Measurements from ENCODE around the gene DPT. TPM values are rescaled to one million over a fixed set of nuclear protein-coding genes. Genes with fewer than 3 reads are reported as not detected.

Gene DPT
- total RNA-seq, 2 experiments from 2014 or later, result not detected

DNA sequence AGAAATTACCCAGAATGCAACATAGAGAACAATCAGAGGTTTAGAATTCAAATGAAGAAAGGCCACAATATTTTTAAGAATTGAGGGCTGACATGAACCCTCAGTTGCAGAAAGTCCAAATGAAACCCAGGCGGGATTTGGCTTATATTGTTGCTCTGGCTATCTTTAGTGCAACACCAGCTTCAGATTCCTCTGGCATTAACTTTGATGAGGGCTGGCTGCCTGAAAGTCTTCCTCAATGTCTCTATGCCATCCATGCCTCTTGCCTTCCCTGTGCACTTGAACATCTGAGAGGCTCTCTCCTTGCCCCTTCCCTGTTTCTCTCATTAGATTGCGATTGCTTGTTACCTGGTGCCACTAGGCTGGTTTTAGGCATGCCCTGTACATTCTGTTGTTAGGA, 31.2 kb upstream of the DPT start:
- intact Hi-C loops (cut with micrococcal nuclease), result no loop called here
- Mint-ChIP-seq H3K4me1 (ENCODE audit: low read depth) (no peaks in the 10 kb centered on the region), H3K27ac (no peak overlapping the region), H3K36me3 (ENCODE audit: low read depth) (no peaks in the 10 kb centered on the region), H3K4me3 (no peak overlapping the region), H3K9me3 (no peaks in the 10 kb centered on the region), H3K27me3 (no peaks in the 10 kb centered on the region)
- DNase-seq (no peak), ATAC-seq (no peak)
- TF ChIP-seq, protein P1, sequence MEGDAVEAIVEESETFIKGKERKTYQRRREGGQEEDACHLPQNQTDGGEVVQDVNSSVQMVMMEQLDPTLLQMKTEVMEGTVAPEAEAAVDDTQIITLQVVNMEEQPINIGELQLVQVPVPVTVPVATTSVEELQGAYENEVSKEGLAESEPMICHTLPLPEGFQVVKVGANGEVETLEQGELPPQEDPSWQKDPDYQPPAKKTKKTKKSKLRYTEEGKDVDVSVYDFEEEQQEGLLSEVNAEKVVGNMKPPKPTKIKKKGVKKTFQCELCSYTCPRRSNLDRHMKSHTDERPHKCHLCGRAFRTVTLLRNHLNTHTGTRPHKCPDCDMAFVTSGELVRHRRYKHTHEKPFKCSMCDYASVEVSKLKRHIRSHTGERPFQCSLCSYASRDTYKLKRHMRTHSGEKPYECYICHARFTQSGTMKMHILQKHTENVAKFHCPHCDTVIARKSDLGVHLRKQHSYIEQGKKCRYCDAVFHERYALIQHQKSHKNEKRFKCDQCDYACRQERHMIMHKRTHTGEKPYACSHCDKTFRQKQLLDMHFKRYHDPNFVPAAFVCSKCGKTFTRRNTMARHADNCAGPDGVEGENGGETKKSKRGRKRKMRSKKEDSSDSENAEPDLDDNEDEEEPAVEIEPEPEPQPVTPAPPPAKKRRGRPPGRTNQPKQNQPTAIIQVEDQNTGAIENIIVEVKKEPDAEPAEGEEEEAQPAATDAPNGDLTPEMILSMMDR (IDR thresholded peaks at IDR 0.05), result no peak
- POLR2A ChIA-PET, result no interaction called here
- CTCF ChIA-PET, result no interaction called here

DNA sequence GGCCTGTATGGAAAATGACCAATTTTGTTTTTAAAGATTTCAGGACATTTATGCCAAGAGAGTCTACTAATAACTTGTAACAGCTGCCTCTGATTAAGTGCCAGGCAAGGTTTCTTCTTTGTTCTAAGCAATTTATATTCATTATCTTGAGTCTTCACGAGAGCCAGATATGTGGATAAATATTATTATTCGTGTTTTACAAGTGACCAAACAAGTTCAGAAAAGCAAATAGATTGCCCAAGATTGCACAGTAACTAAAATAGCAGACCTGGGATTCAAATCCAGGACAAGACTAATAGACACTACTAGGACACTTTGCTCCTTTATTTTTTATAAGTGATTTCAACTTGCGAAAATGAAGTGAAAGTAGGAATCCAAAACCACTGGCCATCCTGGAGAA, 30.1 kb upstream of the DPT start:
- H3K36me3 Mint-ChIP-seq (ENCODE audit: low read depth), result no peaks in the 10 kb centered on the region
- H3K4me3 Mint-ChIP-seq, result no peak overlapping the region
- DNase-seq (no peak), ATAC-seq (no peak)
- no peaks in the 10 kb centered on the region for H3K4me1 Mint-ChIP-seq (ENCODE audit: low read depth)
- POLR2A ChIA-PET, result no interaction called here
- no peak overlapping the region for H3K27ac Mint-ChIP-seq
- H3K9me3 Mint-ChIP-seq, result no peaks in the 10 kb centered on the region
- intact Hi-C loops (cut with micrococcal nuclease), result no loop called here
- CTCF ChIA-PET, result no interaction called here
- TF ChIP-seq, protein P1 (IDR thresholded peaks at IDR 0.05), result no peak
- H3K27me3 Mint-ChIP-seq, result peaks cover 3% of the 10 kb centered on the region

DNA sequence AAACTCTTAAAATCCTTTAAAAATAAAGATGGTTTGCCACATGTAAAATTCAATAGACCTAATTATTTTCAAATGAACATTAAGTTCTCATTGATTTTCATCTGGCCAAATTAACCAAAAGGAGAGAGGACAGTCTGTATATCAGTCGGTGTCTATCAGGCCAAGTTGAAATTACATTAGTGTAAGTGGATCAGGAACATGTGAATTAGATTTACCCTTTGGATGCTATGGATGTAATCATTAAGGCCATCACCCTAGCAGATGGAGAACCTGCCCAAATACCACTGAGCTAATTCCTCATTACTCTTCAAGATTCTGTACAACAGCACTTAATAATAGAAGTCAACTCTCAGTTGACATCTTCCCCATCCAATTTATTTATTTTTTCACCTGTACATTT, 29.5 kb upstream of the DPT start:
- Mint-ChIP-seq H3K36me3 (ENCODE audit: low read depth) (no peaks in the 10 kb centered on the region), H3K27ac (no peak overlapping the region), H3K9me3 (no peaks in the 10 kb centered on the region), H3K4me3 (no peak overlapping the region), H3K27me3 (peaks cover 3% of the 10 kb centered on the region), H3K4me1 (ENCODE audit: low read depth) (no peaks in the 10 kb centered on the region)
- intact Hi-C loops (cut with micrococcal nuclease), result no loop called here
- DNase-seq, result no peak
- CTCF ChIA-PET, result no interaction called here
- ATAC-seq, result no peak
- TF ChIP-seq, protein P1 (IDR thresholded peaks at IDR 0.05), result no peak
- POLR2A ChIA-PET, result interaction anchor here (0.6 kb wide), 1 partner anchor 103 kb away, joined by 3 read pairs; no protein-coding TSS in a partner anchor

DNA sequence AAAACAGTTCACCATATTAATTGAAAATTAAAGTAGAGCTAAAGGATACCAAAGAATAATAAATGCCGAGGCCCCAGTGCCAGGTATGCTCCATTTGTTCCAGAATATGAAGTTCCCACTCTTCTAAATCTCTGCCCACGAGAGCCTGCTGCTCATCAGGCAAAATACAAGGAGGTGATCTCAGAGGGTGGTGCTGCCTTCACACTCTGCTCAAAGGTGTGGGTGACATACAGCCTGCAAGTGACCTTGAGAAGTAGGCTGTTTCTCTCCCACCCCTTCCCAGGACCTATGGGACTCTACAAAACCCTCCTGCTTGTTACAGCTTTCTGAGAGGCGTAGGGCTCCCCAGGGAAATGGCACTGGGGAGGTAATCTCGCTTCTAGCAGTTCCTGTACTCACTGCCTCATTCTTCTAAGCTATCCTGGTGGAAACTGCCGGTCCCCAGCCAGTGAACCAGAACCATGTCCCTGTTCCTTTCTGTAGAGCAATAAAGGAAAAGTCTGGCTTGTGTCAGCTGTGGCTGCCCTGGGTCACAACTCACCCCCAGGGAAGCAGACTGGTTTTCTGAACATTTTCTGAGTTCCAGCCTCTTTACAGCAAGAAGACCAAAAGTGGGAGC, 26.9 kb upstream of the DPT start:
- POLR2A ChIA-PET, result interaction anchor here (1.4 kb wide), 1 partner anchor 12 kb away, joined by 3 read pairs; no protein-coding TSS in a partner anchor
- Mint-ChIP-seq H3K4me3 (no peak overlapping the region), H3K9me3 (no peaks in the 10 kb centered on the region), H3K36me3 (ENCODE audit: low read depth) (no peaks in the 10 kb centered on the region), H3K27ac (no peak overlapping the region), H3K4me1 (ENCODE audit: low read depth) (no peaks in the 10 kb centered on the region), H3K27me3 (peaks cover 11% of the 10 kb centered on the region)
- ATAC-seq, result no peak
- no peak for DNase-seq
- intact Hi-C loops (cut with micrococcal nuclease), result no loop called here
- CTCF ChIA-PET, result interaction anchor here (1.0 kb wide), 1 partner anchor 593 kb away, joined by 3 read pairs; no protein-coding TSS in a partner anchor
- TF ChIP-seq, protein P1 (IDR thresholded peaks at IDR 0.05), result no peak

DNA sequence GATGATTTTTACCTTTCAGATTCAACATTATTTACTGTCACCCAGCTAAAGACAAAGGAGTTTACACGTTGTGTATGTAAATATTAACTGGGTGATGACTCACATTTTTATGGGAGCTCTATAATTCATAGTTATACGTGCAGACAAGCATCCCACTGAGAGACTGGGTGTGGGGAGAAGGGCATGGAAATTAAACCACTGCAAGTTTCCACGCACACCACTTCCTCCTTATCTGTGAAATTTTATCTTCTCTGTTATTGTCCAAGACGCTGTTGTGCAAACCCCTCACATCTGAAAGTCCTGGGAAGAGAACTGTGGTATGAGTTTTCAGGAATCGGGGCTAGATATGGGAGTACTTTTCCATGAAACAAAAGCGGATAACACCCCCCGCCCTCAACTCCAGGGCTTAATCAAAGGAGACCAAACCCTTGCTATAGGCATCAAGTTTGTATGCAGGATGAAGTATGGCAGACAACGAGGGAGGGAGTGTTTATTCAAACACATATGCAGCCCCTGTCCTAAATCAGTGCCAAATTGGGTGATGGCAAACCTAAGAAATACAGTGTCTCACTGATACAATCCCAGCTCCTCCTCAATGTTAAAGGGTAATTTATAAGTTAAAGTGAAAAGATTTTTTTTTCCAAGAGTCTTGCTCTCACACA, 23.3 kb upstream of the DPT start:
- ChIA-PET CTCF (no interaction called here), POLR2A (no interaction called here)
- Mint-ChIP-seq H3K9me3 (no peaks in the 10 kb centered on the region), H3K36me3 (ENCODE audit: low read depth) (no peaks in the 10 kb centered on the region), H3K27ac (no peak overlapping the region), H3K27me3 (peaks cover 19% of the 10 kb centered on the region), H3K4me3 (no peak overlapping the region), H3K4me1 (ENCODE audit: low read depth) (no peaks in the 10 kb centered on the region)
- TF ChIP-seq, protein P1 (IDR thresholded peaks at IDR 0.05), result no peak
- ATAC-seq (no peak), DNase-seq (no peak)
- intact Hi-C loops (cut with micrococcal nuclease), result no loop called here

Measured in activated CD8-positive, alpha-beta T cell treated with anti-CD3 and anti-CD28 coated beads for 36 hours (primary cell).